HG03565 (cell line): ENCODE measurements around the gene SH3GL3.

Experiments
- ATAC-seq: cut with Tn5 transposase; IDR thresholded peaks from one replicate; pipeline ENCODE4 v1.9.1; 2021; ENCODE audit warnings: mild to moderate bottlenecking, moderate library complexity; ENCODE audit not compliant: unreplicated experiment

Gene SH3GL3

GRCh38 chr15:83561661-83562060, 114.5 kb downstream of the SH3GL3 start:
- ATAC-seq = no peak

DNA sequence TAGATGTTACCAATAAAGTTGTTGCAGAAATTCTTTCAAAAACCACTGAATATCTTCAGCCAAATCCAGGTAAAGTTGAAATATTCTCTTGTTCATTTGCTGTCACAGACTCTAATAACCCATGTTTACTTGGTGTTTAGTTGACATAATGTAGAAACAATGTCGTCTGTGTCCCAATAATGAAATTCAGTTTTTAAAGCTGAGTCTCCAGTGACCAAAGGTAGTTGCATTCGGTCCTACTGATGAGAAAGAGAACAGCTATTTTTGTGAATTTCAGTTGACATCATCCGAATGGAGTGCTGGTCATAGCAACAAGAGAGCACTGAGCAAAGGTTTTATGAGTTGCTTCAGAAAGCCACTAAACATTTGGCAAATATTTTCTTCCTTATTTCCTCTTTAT, 118.0 kb downstream of the SH3GL3 start:
- no peak for ATAC-seq

- ATAC-seq = no peak
These were observed 118.5 kb downstream of the SH3GL3 start for GRCh38 chr15:83565553-83566159.

DNA sequence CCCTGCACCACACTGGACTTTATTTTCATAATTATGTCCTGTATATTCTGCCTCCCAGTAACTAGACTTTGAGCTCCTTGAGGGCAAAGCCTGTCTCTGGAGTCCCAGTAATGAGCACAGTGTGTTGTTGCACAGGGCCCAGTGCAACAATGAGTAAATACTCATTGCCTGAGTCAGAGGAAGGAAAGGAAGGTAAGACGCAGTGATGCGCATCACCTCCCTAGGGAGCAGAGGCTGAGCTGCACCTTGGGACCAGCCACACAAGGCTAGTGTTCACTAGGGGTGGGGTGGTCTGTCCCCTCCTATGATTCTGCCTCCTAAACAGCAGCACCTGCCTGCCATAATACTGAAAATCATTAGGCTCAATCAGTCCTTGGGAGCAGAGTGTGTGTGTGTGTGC, 120.2 kb downstream of the SH3GL3 start:
- ATAC-seq = no peak

DNA sequence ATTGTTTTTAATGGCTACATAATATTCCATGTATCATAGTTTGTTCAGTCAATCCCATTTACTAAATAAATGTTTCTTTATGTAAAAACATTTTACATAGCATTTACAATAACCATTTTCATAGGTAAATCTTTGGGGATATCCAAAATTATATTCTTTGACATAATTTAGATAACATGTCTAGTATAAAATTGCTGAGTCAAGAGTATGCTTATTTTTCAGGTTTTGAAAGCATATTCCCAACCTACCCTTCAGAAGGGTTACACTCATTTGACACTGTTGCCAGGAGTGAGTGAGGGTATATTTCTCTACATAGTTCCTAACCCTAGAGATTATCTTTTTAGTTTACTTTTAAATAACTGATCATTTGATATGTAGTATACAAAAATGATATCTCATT, 122.2 kb downstream of the SH3GL3 start:
- no peak for ATAC-seq

DNA sequence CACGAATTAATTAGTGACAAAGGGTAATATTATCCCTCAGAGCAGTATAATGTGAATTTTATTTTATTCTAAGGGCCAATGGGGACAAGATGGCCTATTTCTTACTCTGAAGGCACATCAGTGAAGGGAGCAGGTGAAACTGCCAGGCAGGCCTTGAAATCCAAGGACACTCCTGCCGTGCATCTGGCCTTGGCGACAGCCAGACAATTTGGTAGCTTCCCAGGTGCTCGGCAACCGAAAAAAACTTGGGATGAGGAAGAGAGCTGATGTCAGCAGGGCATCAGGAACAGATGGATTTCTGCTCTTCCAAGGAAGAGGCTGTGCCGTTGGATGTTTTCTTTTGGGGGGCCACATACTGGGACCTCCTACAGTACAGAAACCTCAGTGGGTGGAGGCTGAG, 123.6 kb downstream of the SH3GL3 start:
- ATAC-seq = no peak

- ATAC-seq = no peak
These were observed 124.9 kb downstream of the SH3GL3 start for GRCh38 chr15:83571820-83572707.

DNA sequence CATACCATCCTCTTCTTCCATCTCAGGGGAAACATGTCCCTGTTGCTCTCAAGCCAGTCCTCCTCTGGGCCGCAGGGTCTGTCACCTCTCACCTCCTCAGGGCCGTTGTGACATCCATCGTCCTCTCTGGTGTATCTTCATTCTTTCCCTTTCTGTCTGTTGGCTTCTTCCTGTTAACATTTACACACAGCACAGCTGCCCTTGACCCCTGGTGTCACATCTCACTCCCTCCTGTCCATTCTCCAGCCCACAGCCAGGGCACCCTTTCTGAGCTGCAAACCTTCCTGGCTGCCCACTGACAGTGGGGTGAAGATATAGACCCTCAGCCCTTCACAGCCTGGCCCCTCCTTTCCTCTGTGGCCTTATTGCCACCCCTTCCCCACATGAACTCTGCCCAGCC, 127.2 kb downstream of the SH3GL3 start:
- ATAC-seq = no peak

DNA sequence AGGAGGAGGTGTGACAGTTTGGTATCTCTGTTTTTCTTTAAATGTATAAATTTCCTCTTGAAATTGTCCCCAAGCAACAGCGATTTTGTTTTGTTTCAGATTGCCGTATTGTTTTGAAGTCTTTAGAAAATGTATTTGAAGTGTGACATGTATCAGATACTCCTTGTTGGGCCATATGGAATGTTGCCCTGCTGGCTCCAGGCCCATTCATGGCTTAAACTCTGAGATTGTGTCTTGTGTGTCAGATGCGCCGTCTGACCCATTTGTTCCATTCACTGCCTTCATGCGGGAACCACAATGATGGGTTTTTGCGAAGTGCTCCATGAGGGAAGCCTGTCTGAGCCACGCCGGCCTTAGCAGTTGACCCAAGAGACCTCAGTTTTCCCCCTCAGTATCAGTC, 131.6 kb downstream of the SH3GL3 start:
- no peak for ATAC-seq

GRCh38 chr15:83581381-83581780, 134.2 kb downstream of the SH3GL3 start:
- ATAC-seq = no peak

DNA sequence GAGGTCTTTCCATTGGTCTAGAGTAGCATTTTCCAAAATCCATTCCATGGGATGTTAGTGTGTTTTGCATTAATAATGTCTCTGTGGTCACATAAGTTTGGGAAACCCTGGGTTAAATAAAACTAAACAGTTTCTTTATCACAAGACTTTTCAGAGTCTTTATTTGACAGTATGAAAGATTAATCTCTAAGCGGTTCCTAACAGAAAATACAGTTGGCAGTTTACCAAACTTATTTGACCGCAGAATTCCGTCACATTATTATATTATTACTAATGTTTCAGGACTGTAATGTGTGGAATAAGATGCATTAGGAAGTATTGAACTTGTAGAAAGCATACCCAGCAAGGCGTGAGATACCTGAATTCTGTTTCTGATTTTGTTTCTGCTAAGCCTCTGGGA, 135.2 kb downstream of the SH3GL3 start:
- ATAC-seq = no peak

GRCh38 chr15:83585601-83586335, 138.6 kb downstream of the SH3GL3 start:
- ATAC-seq = no peak

GRCh38 chr15:83587091-83587490, 139.9 kb downstream of the SH3GL3 start:
- ATAC-seq = no peak

GRCh38 chr15:83588441-83588840, 141.3 kb downstream of the SH3GL3 start:
- ATAC-seq = no peak

GRCh38 chr15:83592370-83593040, 145.4 kb downstream of the SH3GL3 start:
- no peak for ATAC-seq

DNA sequence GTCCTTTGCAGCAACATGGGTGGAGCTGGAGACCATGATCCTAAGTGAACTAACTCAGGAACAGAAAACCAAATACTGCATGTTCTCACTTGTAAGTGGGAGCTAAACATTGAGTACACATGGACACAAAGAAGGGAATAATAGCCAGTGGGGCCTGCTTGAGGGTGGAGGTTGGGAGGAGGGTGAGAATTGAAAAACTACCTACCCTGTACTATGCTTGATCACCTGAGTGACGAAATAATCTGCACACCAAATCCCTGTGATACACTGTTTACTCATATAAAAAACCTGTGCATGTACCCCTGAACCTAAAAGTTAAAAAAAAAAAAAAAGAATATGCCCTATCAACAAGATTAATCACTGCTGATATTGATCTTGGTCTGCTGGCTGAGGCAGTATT, 148.1 kb downstream of the SH3GL3 start:
- ATAC-seq = no peak

DNA sequence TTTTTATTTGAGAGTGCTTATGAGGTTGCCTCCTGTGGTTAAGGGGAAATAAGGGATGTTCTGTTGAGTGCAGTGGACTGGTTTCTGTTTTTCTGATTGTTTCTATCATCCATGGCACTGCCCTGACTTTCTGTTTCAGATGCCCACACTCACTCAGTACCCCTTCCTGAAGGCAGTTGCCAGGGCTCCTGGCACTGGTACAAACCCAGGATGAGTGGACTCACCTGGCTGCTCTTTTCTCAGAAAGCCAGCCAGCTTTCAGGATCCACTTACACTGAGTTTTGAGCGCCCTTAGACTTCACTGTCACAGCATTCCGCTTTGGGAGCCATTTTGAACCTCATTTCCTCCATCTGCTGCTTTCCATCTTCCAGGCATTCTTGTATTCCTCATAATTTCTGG, 150.9 kb downstream of the SH3GL3 start:
- ATAC-seq = no peak

DNA sequence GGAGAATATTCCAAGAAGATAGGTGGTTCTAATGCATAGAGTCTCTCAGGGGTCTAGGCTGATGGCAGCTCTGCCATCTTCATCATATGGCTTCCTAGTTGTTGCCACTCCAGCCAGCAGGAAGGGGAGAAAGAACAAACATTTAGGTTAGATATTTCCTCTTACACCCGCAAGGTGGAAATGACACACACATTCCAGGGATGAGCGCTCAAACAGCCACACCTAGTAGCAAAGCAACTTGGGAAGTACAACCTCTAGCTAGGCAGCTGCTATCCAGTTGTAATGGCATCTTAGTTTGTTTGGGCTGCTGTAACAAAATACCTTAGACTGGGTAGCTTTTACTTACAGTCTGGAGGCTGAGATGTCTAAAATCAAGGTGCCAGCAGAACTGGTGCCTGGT, 154.9 kb downstream of the SH3GL3 start:
- no peak for ATAC-seq

- ATAC-seq = no peak
These were observed 157.4 kb downstream of the SH3GL3 start for GRCh38 chr15:83604549-83604948.

DNA sequence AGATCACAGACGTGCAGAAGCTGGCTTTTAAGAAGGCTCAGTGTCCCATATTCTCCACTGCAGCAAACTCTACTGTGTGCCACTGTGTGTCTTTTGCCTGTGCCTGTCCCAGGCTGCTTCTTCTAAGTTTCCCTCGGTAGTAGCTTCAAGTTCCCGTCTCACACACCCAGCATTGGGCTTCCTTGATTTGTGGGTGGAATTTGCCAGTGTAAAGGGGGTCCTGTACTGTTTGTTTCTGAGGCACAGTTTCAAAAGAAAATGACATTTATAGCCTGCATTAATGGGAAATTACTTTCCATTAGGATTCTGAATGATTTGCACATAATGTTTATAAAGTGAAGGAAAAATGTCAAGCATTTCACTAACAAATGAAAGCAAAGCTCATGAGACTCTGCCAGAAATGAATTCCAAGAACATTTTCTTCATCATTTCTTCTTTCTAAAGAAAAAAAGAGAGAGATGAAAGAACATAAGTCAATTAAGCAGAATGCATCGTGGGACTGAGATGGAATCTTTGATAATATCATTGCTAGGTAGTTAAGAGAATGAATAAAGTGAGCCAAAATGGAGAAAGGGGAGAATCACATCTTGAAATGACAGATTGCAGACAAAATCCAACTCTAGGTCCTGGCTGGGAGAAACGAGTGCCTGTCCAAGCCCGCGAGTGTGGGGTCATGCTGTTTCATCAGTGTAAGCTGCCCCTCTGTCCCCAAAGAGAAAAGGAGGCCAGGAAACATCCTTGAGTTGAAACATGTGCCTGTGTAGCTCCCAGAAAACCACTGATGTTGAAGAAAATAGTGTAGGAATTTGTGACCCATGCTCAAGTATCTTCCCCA, 158.2 kb downstream of the SH3GL3 start:
- no peak for ATAC-seq
